GM21526 (cell line): Measurements from ENCODE around the gene TMC1.
A peak's percentile ranks its signal among the peaks of the same experiment; 100 is the strongest.

ENCODE experiments used
- ATAC-seq: cut with Tn5 transposase; IDR thresholded peaks from one replicate; pipeline ENCODE4 v1.9.1; 2021; ENCODE audit warnings: moderate library complexity; ENCODE audit not compliant: unreplicated experiment, low FRiP score

TMC1 gene

GRCh38 chr9:72599874-72600534 lies 78.6 kb downstream of the TMC1 start:
- no peak for ATAC-seq

GRCh38 chr9:72600671-72601070 lies 79.3 kb downstream of the TMC1 start:
- no peak for ATAC-seq

- no peak for ATAC-seq
Observed at GRCh38 chr9:72601615-72602014, 80.2 kb downstream of the TMC1 start.

- no peak for ATAC-seq
Observed at GRCh38 chr9:72612449-72612848, 91.0 kb downstream of the TMC1 start.

GRCh38 chr9:72614067-72614466 lies 92.7 kb downstream of the TMC1 start:
- ATAC-seq = no peak

GRCh38 chr9:72615931-72616330 lies 94.5 kb downstream of the TMC1 start:
- ATAC-seq = no peak

GRCh38 chr9:72618811-72619210 lies 97.4 kb downstream of the TMC1 start:
- ATAC-seq = no peak

GRCh38 chr9:72622186-72622585 lies 100.8 kb downstream of the TMC1 start:
- ATAC-seq = no peak

GRCh38 chr9:72623156-72623555 lies 101.7 kb downstream of the TMC1 start:
- no peak for ATAC-seq

GRCh38 chr9:72627147-72627546 lies 105.7 kb downstream of the TMC1 start:
- no peak for ATAC-seq

GRCh38 chr9:72627956-72628540 lies 106.6 kb downstream of the TMC1 start:
- ATAC-seq = no peak

GRCh38 chr9:72633966-72634365 lies 112.6 kb downstream of the TMC1 start:
- ATAC-seq = no peak

- peak; percentile 92 for ATAC-seq
Observed at GRCh38 chr9:72635197-72635596, 113.8 kb downstream of the TMC1 start.

- no peak for ATAC-seq
Observed at GRCh38 chr9:72636621-72637020, 115.2 kb downstream of the TMC1 start.

- ATAC-seq = no peak
Observed at GRCh38 chr9:72643651-72644050, 122.2 kb downstream of the TMC1 start.

- ATAC-seq = no peak
Observed at GRCh38 chr9:72646061-72646460, 124.7 kb downstream of the TMC1 start.

- no peak for ATAC-seq
Observed at GRCh38 chr9:72648324-72649126, 127.1 kb downstream of the TMC1 start.

- no peak for ATAC-seq
Observed at GRCh38 chr9:72649127-72649442, 127.7 kb downstream of the TMC1 start.

- ATAC-seq = no peak
Observed at GRCh38 chr9:72650206-72650605, 128.8 kb downstream of the TMC1 start.

- no peak for ATAC-seq
Observed at GRCh38 chr9:72656021-72656420, 134.6 kb downstream of the TMC1 start.

GRCh38 chr9:72657023-72657422 lies 135.6 kb downstream of the TMC1 start:
- no peak for ATAC-seq

GRCh38 chr9:72658703-72659102 lies 137.3 kb downstream of the TMC1 start:
- ATAC-seq = no peak
